Neuronal stem cell (in vitro differentiated cells): ENCODE results near the gene NCAPG.

ENCODE experiments used
- DNase-seq: peaks from one replicate; pipeline ENCODE4 v3.0.0-alpha.2; 2013; ENCODE audit warnings: low spot score
- H2AFZ ChIP-seq: one replicate; pipeline ENCODE4 v1.6.1; 2013; ENCODE audit warnings: mild to moderate bottlenecking, low read length, inconsistent platforms
- H2AK5ac ChIP-seq: 2 replicates; pipeline ENCODE4 v1.6.1; 2013; ENCODE audit warnings: low read depth, mild to moderate bottlenecking, inconsistent platforms, low read length, moderate library complexity, mixed read lengths
- H2BK120ac ChIP-seq: 2 replicates; pipeline ENCODE4 v1.6.1; 2013; ENCODE audit warnings: low read depth, mild to moderate bottlenecking, inconsistent platforms, low read length, moderate library complexity, mixed read lengths
- H2BK12ac ChIP-seq: one replicate; pipeline ENCODE4 v1.6.1; 2013; ENCODE audit warnings: low read length, inconsistent platforms
- H2BK15ac ChIP-seq: 2 replicates; pipeline ENCODE4 v1.6.1; 2013; ENCODE audit warnings: mild to moderate bottlenecking, low read length, inconsistent platforms, mixed read lengths
- H2BK5ac ChIP-seq: one replicate; pipeline ENCODE4 v1.6.1; 2013; ENCODE audit warnings: inconsistent platforms, mild to moderate bottlenecking, low read length, moderate library complexity
- H3K14ac ChIP-seq: one replicate; pipeline ENCODE4 v1.6.1; 2013; ENCODE audit warnings: low read length, inconsistent platforms
- H3K18ac ChIP-seq: 2 replicates; pipeline ENCODE4 v1.6.1; 2013; ENCODE audit warnings: low read length, inconsistent platforms
- H3K23ac ChIP-seq: 2 replicates; pipeline ENCODE4 v1.6.1; 2013; ENCODE audit warnings: low read depth, mild to moderate bottlenecking, mixed read lengths, low read length, inconsistent platforms; ENCODE audit not compliant: poor library complexity
- H3K27ac ChIP-seq: replicated peaks from 3 replicates; pipeline ENCODE4 v1.5.1; 2013; ENCODE audit warnings: low read length, inconsistent platforms
- H3K27me3 ChIP-seq, 3 experiments: 2 replicates each; pipeline ENCODE4 v1.6.1; 2013; ENCODE audit warnings: low read length in 3 of 3, mild to moderate bottlenecking in 2 of 3, inconsistent platforms in 1 of 3, low read depth in 1 of 3, mixed read lengths in 1 of 3, moderate library complexity in 1 of 3; ENCODE audit not compliant: control insufficient read depth in 3 of 3, insufficient read depth in 3 of 3
- H3K36me3 ChIP-seq, 2 donors: replicated peaks in 1 of 2; 2 replicates each; pipeline ENCODE4 v1.6.1; 2013; ENCODE audit warnings: low read length in 2 of 2; ENCODE audit not compliant: control insufficient read depth in 2 of 2, insufficient read depth in 2 of 2
- H3K4ac ChIP-seq: 2 replicates; pipeline ENCODE4 v1.6.1; 2013; ENCODE audit warnings: inconsistent platforms, mild to moderate bottlenecking, low read length, moderate library complexity
- H3K4me1 ChIP-seq, 2 donors: 1 replicate in 1 of 2; 2 replicates in 1 of 2; pipeline ENCODE4 v1.6.1; 2013; ENCODE audit warnings: low read length in 2 of 2, low read depth in 1 of 2; ENCODE audit not compliant: control insufficient read depth in 2 of 2, insufficient read depth in 1 of 2
- H3K4me2 ChIP-seq: one replicate; pipeline ENCODE4 v1.6.1; 2013; ENCODE audit warnings: mild to moderate bottlenecking, low read length, inconsistent platforms; ENCODE audit not compliant: insufficient read depth, poor library complexity, severe bottlenecking
- H3K4me3 ChIP-seq, 2 donors: 2 replicates each; pipeline ENCODE4 v1.5.1; 2013; ENCODE audit warnings: low read length in 2 of 2, mild to moderate bottlenecking in 2 of 2, inconsistent platforms in 1 of 2, moderate library complexity in 1 of 2
- H3K79me1 ChIP-seq: one replicate; pipeline ENCODE4 v1.6.1; 2013; ENCODE audit warnings: low read depth, mild to moderate bottlenecking, inconsistent platforms, low read length, moderate library complexity
- H3K9ac ChIP-seq: one replicate; pipeline ENCODE4 v1.6.1; 2013; ENCODE audit warnings: mild to moderate bottlenecking, low read depth, low read length, inconsistent platforms; ENCODE audit not compliant: poor library complexity
- H3K9me3 ChIP-seq, 2 donors: replicated peaks in 1 of 2; 2 replicates each; pipeline versions ENCODE3 to v1.6.1; 2013; ENCODE audit warnings: low read length in 2 of 2, mild to moderate bottlenecking in 2 of 2, inconsistent platforms in 1 of 2, low read depth in 1 of 2, mixed read lengths in 1 of 2, moderate library complexity in 1 of 2; ENCODE audit not compliant: control insufficient read depth in 2 of 2, insufficient read depth in 1 of 2
- H4K8ac ChIP-seq: one replicate; pipeline ENCODE4 v1.6.1; 2013; ENCODE audit warnings: low read depth, mild to moderate bottlenecking, inconsistent platforms, low read length, moderate library complexity
- H4K91ac ChIP-seq: one replicate; pipeline ENCODE4 v1.6.1; 2013; ENCODE audit warnings: low read length, low read depth, mild to moderate bottlenecking, inconsistent platforms; ENCODE audit not compliant: poor library complexity
- WGBS, 2 donors: extraction: QIAGEN DNeasy Blood & Tissue Kit; methylation state at CpG; one replicate each; pipeline ENCODE4 v1.1.7; 2013; ENCODE audit warnings: missing lambda C conversion rate in 2 of 2, mixed read lengths in 1 of 2; ENCODE audit not compliant: insufficient read length in 2 of 2, insufficient replicate concordance in 1 of 2; ENCODE audit errors: extremely low coverage in 2 of 2; 5-methylcytosine and 5-hydroxymethylcytosine counted together

Gene NCAPG

DNA sequence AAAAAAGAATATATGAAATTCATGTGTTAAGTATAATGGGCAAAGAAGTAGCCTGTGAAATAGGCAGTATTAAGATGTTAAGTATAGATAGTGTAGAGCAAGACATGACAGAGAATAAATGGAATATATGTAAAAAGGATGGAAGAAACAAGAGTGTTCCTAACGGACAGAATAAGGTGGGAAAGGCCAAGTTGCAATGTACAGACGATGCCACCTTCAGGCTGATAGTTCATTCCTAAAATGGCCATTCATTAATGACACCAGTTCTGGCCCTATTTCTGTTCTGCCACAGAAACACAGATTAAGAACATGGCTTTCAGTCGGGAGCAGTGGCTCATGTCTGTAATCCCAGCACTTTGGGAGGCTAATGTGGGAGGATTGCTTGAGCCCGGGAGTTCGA lies 24.9 kb upstream of the NCAPG start:
- no peak overlapping the region for H3K18ac ChIP-seq
- H3K4me2 ChIP-seq: no peak overlapping the region
- H4K91ac ChIP-seq: no peak overlapping the region
- H3K27me3 ChIP-seq: peaks cover 0 to 18% (median 14%) of the 10 kb centered on the region in 3 experiments
- H2AFZ ChIP-seq: no peak overlapping the region
- H3K14ac ChIP-seq: no peak overlapping the region
- no peak for DNase-seq
- no peaks in the 10 kb centered on the region for H3K9me3 ChIP-seq
- H2BK120ac ChIP-seq: no peak overlapping the region
- H3K27ac ChIP-seq: no peak overlapping the region
- no peak overlapping the region for H3K9ac ChIP-seq
- WGBS, 2 donors: no CpG with 5 or more reads among the region's 5 CpGs
- H3K4ac ChIP-seq: no peak overlapping the region
- H3K4me1 ChIP-seq: peaks cover 0 to 11% of the 10 kb centered on the region in 2 donors
- no peak overlapping the region for H3K23ac ChIP-seq
- H2BK12ac ChIP-seq: no peak overlapping the region
- no peak overlapping the region for H2BK15ac ChIP-seq
- no peak overlapping the region for H2AK5ac ChIP-seq
- no peaks in the 10 kb centered on the region for H3K79me1 ChIP-seq
- H4K8ac ChIP-seq: no peak overlapping the region
- H2BK5ac ChIP-seq: no peak overlapping the region
- no peaks in the 10 kb centered on the region for H3K36me3 ChIP-seq
- no peak overlapping the region for H3K4me3 ChIP-seq

DNA sequence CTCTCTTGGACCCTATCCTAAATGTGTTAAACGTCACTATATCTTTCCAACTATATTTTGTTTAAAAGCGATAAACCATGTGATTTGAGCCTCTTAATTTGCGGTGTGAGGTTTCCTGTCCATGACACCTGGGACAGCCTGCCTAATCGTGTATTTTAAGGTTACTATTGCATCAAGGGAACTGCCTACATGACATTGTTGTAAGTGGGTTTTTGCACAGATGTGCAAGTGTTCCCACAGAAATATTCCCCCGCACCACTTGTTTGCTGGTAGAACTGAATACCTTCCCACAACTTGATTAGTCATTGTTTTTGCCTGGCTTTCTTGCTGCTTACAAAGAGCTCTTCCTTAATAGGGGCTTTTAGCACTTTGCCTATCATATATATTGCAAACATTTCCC lies 24.2 kb upstream of the NCAPG start:
- peaks cover 0 to 11% (median 7%) of the 10 kb centered on the region in 3 experiments for H3K27me3 ChIP-seq
- H3K9me3 ChIP-seq: peaks cover 0 to 3% of the 10 kb centered on the region in 2 donors
- no peak overlapping the region for H3K4ac ChIP-seq
- no peak overlapping the region for H2BK5ac ChIP-seq
- no CpG with 5 or more reads among the region's 5 CpGs for WGBS, 2 donors
- H3K9ac ChIP-seq: no peak overlapping the region
- no peak overlapping the region for H3K18ac ChIP-seq
- H3K14ac ChIP-seq: no peak overlapping the region
- H2BK15ac ChIP-seq: no peak overlapping the region
- H3K4me3 ChIP-seq: no peak overlapping the region
- peaks cover 0 to 1% of the 10 kb centered on the region in 2 donors for H3K36me3 ChIP-seq
- H3K27ac ChIP-seq: no peak overlapping the region
- peaks cover 0 to 6% of the 10 kb centered on the region in 2 donors for H3K4me1 ChIP-seq
- H4K8ac ChIP-seq: no peak overlapping the region
- no peak overlapping the region for H2BK120ac ChIP-seq
- H3K4me2 ChIP-seq: no peak overlapping the region
- DNase-seq: no peak
- H4K91ac ChIP-seq: no peak overlapping the region
- no peak overlapping the region for H2AK5ac ChIP-seq
- H2BK12ac ChIP-seq: no peak overlapping the region
- H3K79me1 ChIP-seq: no peaks in the 10 kb centered on the region
- H2AFZ ChIP-seq: no peak overlapping the region
- no peak overlapping the region for H3K23ac ChIP-seq

DNA sequence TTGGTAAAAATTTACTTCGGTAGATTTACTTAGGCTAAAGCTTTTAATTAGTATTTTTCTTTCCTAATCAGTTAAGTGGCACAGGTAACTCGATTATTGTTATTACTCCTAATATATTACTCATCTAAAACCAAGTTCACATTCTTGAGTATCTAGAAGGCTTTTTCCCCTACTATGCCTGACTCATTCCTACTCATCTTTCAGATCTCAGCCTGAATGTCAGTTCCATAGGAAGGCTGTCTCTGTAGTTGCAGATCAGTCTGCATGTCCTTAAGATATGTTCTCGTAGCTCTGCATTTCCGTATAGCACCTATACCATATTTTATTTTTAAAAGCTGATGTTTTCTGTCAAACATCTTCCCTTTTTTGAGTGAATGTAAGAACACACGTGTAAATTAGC lies 23.5 kb upstream of the NCAPG start:
- Histone ChIP-seq H3K27ac (no peak overlapping the region), H3K79me1 (no peaks in the 10 kb centered on the region), H3K9me3 (peaks cover 0 to 6% of the 10 kb centered on the region in 2 donors), H3K23ac (no peak overlapping the region), H3K4me2 (no peak overlapping the region), H4K91ac (no peak overlapping the region), H3K36me3 (peaks cover 0 to 2% of the 10 kb centered on the region in 2 donors), H3K9ac (no peak overlapping the region), H3K4me3 (no peak overlapping the region), H3K4me1 (no peaks in the 10 kb centered on the region), H2BK12ac (no peak overlapping the region), H3K18ac (no peak overlapping the region), H2AFZ (no peak overlapping the region), H3K27me3 (peaks cover 0 to 3% (median 0%) of the 10 kb centered on the region in 3 experiments), H2BK120ac (no peak overlapping the region), H2BK5ac (no peak overlapping the region), H2BK15ac (no peak overlapping the region), H3K4ac (no peak overlapping the region), H3K14ac (no peak overlapping the region), H4K8ac (no peak overlapping the region), H2AK5ac (no peak overlapping the region)
- no CpG with 5 or more reads among the region's 5 CpGs for WGBS, 2 donors
- no peak for DNase-seq

DNA sequence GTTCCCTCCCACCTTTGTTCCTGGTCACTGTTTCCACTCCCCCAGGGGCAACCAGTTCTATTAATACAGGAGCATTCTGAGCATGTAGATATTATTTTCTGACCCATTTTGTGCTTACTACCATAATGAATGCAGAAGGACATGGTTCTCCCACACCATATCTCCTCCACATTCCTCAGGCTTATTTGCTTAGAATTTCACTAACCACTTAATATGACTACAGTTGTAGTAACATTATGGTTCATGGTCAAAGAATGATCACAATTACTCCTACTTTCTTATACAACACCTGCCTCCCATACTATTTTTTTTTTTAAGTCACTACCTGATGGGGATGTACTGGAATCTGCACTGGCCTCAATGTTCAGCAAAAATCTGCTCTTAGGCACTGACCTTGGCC lies 21.8 kb upstream of the NCAPG start:
- Histone ChIP-seq H3K4me2 (no peak overlapping the region), H2BK5ac (no peak overlapping the region), H3K9ac (no peak overlapping the region), H3K4me1 (no peaks in the 10 kb centered on the region), H3K4me3 (no peak overlapping the region), H2AK5ac (no peak overlapping the region), H3K4ac (no peak overlapping the region), H3K18ac (no peak overlapping the region), H4K91ac (no peak overlapping the region), H3K23ac (no peak overlapping the region), H4K8ac (no peak overlapping the region), H3K79me1 (no peaks in the 10 kb centered on the region), H2BK15ac (no peak overlapping the region), H3K14ac (no peak overlapping the region), H2BK12ac (no peak overlapping the region), H3K9me3 (peaks cover 0 to 6% of the 10 kb centered on the region in 2 donors), H3K36me3 (peaks cover 0 to 11% of the 10 kb centered on the region in 2 donors), H3K27me3 (no peaks in the 10 kb centered on the region), H2AFZ (no peak overlapping the region), H3K27ac (no peak overlapping the region), H2BK120ac (no peak overlapping the region)
- DNase-seq: no peak
